Prostate gland (tissue), 2 donors: ENCODE results near the gene ANXA2. TPM values are rescaled to one million over a fixed set of nuclear protein-coding genes. Genes with fewer than 3 reads are reported as not detected.

ENCODE experiments used
- DNase-seq: peaks from one replicate; pipeline ENCODE4 v3.0.0-alpha.2; 2019; ENCODE audit warnings: low spot score
- H3K27ac ChIP-seq, 2 donors: fragments of 200-600 bp; sonication (generic); 2 replicates each; pipeline ENCODE4 v1.5.1; 2017 to 2019
- H3K27me3 ChIP-seq: fragments of 200-600 bp; sonication (generic); replicated peaks from 2 replicates; pipeline ENCODE4 v1.5.1; 2019; ENCODE audit not compliant: insufficient read depth
- H3K36me3 ChIP-seq, 2 donors: fragments of 200-600 bp; sonication (generic); 1 replicate in 1 of 2; 2 replicates in 1 of 2; pipeline versions ENCODE4 v1.5.1 to v1.8.1; 2017 to 2019
- H3K4me1 ChIP-seq: fragments of 200-600 bp; sonication (generic); replicated peaks from 2 replicates; pipeline ENCODE4 v1.5.1; 2019
- H3K4me3 ChIP-seq, 2 donors: fragments of 200-600 bp; sonication (generic); 2 replicates each; pipeline ENCODE4 v1.5.1; 2017 to 2019
- H3K9me3 ChIP-seq: fragments of 200-600 bp; sonication (generic); 2 replicates; pipeline ENCODE4 v1.5.1; 2017
- POLR2A ChIP-seq: fragments of 450-650 bp; IDR thresholded peaks from one replicate; pipeline ENCODE4 v1.6.1; 2016; ENCODE audit warnings: antibody characterized with exemption, mild to moderate bottlenecking
- POLR2AphosphoS5 ChIP-seq: sonication (generic); formaldehyde crosslinking; IDR thresholded peaks from one replicate; pipeline ENCODE4 v1.6.1; 2017; ENCODE audit warnings: antibody characterized with exemption
- WGBS: methylation state at CpG from one replicate; pipeline ENCODE4 v1.1.5; 2018; 5-methylcytosine and 5-hydroxymethylcytosine counted together
- intact Hi-C: fragments of 100-400 bp; cut with DNase I; formaldehyde crosslinking; loops from one replicate; pipeline ENCODE4 v1.14.2; 2022
- total RNA-seq, 2 donors: library from RNA; depleted of rRNA; stranded (reverse); fragments of >200 nt; gene quantifications; one replicate each; pipeline ENCODE4 v1.1.0, GENCODE V29; 2016
- TF ChIP-seq, protein P1 (sequence below), 4 experiments: fragments of 200-600 bp in 2 of 4; fragments of 450-650 bp in 2 of 4; sonication (generic) in 2 of 4; IDR thresholded peaks; 1 replicate in 3 of 4; 2 replicates in 1 of 4; pipeline ENCODE4 v1.5.1; 2016 to 2019; ENCODE audit warnings: antibody characterized with exemption in 4 of 4, mild to moderate bottlenecking in 2 of 4, moderate library complexity in 2 of 4

ANXA2 gene
- total RNA-seq, 2 donors from 2014 or later = 404 to 595 TPM

- intact Hi-C loops = no loop called here
Measured at GRCh38 chr15:60350108-60350507, 47.7 kb downstream of the ANXA2 start.

DNA sequence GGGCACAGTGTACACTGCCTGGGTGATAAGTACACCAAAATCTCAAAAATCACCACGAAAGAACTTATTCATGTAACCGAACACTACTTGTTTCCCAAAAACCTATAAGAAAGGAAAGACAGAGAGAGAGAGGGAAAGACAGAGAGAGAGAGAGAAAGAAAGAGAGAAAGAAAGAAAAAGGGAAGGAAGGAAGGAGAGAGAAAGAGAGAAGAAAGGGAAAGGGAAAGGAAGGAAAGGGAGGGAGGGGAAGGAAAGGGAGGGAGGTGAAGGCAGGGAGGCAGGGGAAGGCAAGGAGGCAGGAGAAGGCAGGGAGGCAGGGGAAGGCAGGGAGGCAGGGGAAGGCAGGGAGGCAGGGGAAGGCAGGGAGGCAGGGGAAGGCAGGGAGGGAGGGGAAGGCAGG, 48.2 kb downstream of the ANXA2 start:
- no peak for DNase-seq
- Histone ChIP-seq H3K27me3 (no peaks in the 10 kb centered on the region), H3K36me3 (peaks cover 14 to 36% of the 10 kb centered on the region in 2 donors), H3K9me3 (no peaks in the 10 kb centered on the region), H3K4me3 (no peak overlapping the region), H3K27ac (no peak overlapping the region), H3K4me1 (no peaks in the 10 kb centered on the region)
- TF ChIP-seq POLR2A (no peak), POLR2AphosphoS5 (no peak)
- TF ChIP-seq, protein P1, sequence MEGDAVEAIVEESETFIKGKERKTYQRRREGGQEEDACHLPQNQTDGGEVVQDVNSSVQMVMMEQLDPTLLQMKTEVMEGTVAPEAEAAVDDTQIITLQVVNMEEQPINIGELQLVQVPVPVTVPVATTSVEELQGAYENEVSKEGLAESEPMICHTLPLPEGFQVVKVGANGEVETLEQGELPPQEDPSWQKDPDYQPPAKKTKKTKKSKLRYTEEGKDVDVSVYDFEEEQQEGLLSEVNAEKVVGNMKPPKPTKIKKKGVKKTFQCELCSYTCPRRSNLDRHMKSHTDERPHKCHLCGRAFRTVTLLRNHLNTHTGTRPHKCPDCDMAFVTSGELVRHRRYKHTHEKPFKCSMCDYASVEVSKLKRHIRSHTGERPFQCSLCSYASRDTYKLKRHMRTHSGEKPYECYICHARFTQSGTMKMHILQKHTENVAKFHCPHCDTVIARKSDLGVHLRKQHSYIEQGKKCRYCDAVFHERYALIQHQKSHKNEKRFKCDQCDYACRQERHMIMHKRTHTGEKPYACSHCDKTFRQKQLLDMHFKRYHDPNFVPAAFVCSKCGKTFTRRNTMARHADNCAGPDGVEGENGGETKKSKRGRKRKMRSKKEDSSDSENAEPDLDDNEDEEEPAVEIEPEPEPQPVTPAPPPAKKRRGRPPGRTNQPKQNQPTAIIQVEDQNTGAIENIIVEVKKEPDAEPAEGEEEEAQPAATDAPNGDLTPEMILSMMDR (IDR thresholded peaks at IDR 0.05) = no peak
- 82% methylated on average over 2 of the region's 2 CpGs for WGBS
- intact Hi-C loops = no loop called here

More at GRCh38 chr15:60350108-60350507, 47.7 kb downstream of the ANXA2 start:
- Histone ChIP-seq H3K27me3 (no peaks in the 10 kb centered on the region), H3K27ac (no peak overlapping the region), H3K9me3 (no peaks in the 10 kb centered on the region), H3K4me1 (no peaks in the 10 kb centered on the region), H3K4me3 (no peak overlapping the region), H3K36me3 (peaks cover 14 to 40% of the 10 kb centered on the region in 2 donors)
- TF ChIP-seq, protein P1 (IDR thresholded peaks at IDR 0.05) = no peak
- TF ChIP-seq POLR2A (no peak), POLR2AphosphoS5 (no peak)
- DNase-seq = no peak
- 81% methylated on average over 2 of the region's 2 CpGs for WGBS

GRCh38 chr15:60347480-60348049, 50.2 kb downstream of the ANXA2 start:
- no peaks in the 10 kb centered on the region for H3K27me3 ChIP-seq
- H3K36me3 ChIP-seq = peaks cover 11 to 29% of the 10 kb centered on the region in 2 donors
- H3K4me1 ChIP-seq = no peaks in the 10 kb centered on the region
- H3K27ac ChIP-seq = no peak overlapping the region
- H3K4me3 ChIP-seq = no peak overlapping the region
- 83% methylated on average over 13 of the region's 13 CpGs for WGBS
- intact Hi-C loops = no loop called here
- no peak for DNase-seq
- H3K9me3 ChIP-seq = no peaks in the 10 kb centered on the region
- TF ChIP-seq, protein P1 (IDR thresholded peaks at IDR 0.05) = no peak
- TF ChIP-seq POLR2AphosphoS5 (no peak), POLR2A (no peak)

DNA sequence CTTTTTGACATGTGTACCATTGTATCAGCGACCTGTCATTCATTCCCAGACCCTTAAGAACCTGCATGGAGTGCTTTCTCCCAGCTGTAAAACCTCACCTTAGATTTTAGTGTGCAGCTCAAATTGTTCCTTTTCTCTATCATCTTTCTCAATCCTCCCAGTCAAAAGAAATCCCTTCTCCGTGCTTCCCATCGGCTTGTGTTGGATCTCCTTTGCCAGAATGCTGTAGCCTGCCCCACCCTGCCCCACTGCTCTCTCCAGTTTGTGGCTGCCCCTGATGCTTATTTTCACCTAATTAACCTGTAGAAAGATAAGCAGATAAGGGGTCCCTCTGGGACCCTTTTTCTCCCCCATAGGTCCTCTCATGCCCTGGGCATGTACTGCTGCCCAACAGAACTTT, 51.1 kb downstream of the ANXA2 start:
- H3K9me3 ChIP-seq = no peaks in the 10 kb centered on the region
- no peak for DNase-seq
- intact Hi-C loops = no loop called here
- H3K27me3 ChIP-seq = no peaks in the 10 kb centered on the region
- H3K27ac ChIP-seq = no peak overlapping the region
- peaks cover 10 to 22% of the 10 kb centered on the region in 2 donors for H3K36me3 ChIP-seq
- H3K4me1 ChIP-seq = no peaks in the 10 kb centered on the region
- H3K4me3 ChIP-seq = no peak overlapping the region
- TF ChIP-seq POLR2A (no peak), POLR2AphosphoS5 (no peak)
- TF ChIP-seq, protein P1 (IDR thresholded peaks at IDR 0.05) = no peak
- WGBS = 93% methylated on average over 3 of the region's 3 CpGs

- H3K4me3 ChIP-seq = no peak overlapping the region
- no peaks in the 10 kb centered on the region for H3K27me3 ChIP-seq
- H3K9me3 ChIP-seq = no peaks in the 10 kb centered on the region
- WGBS = 97% methylated on average over 3 of the region's 3 CpGs
- H3K36me3 ChIP-seq = peaks cover 5 to 16% of the 10 kb centered on the region in 2 donors
- no peak for DNase-seq
- intact Hi-C loops = no loop called here
- TF ChIP-seq, protein P1 (IDR thresholded peaks at IDR 0.05) = no peak
- TF ChIP-seq POLR2AphosphoS5 = no peak
- TF ChIP-seq POLR2A = no peak
- H3K4me1 ChIP-seq = no peaks in the 10 kb centered on the region
- no peak overlapping the region for H3K27ac ChIP-seq
Measured at GRCh38 chr15:60346077-60346476, 51.7 kb downstream of the ANXA2 start.
